ENCODE measurements around the gene SFTA2. TPM values are rescaled to one million over a fixed set of nuclear protein-coding genes. Genes with fewer than 3 reads are reported as not detected.
"Not testable (repeated sequence)": the region's sequence is repeated elsewhere in the genome, so short reads cannot be mapped to it uniquely, and the experiment has no call there.

The SFTA2 gene
- total RNA-seq, 1 experiment from 2014 or later, result not detected

- no peaks in the 10 kb centered on the region for H3K27me3 ChIP-seq (ENCODE audit: low read length)
- ATAC-seq (no peak), DNase-seq (no peak)
- H3K9me2 ChIP-seq (replicated peaks; ENCODE audit: low read length), result no peaks in the 10 kb centered on the region
- ChIA-PET POLR2A (ENCODE audit: unreplicated experiment) (interaction anchor here (0.6 kb wide), 1 partner anchor 141 kb away, joined by 4 read pairs; no protein-coding TSS in a partner anchor), CTCF (interaction anchor here (0.9 kb wide), 1 partner anchor 148 kb away, joined by 5 read pairs; no protein-coding TSS in a partner anchor)
- no peaks in the 10 kb centered on the region for H4K20me1 ChIP-seq (ENCODE audit: low read length)
- no peak overlapping the region for H2AFZ ChIP-seq (ENCODE audit: low read length)
- no peaks in the 10 kb centered on the region for H3K79me2 ChIP-seq (ENCODE audit: low read length)
- BruUV-seq (replicated peaks), result no TSS peak
- H3K36me3 ChIP-seq (ENCODE audit: low read depth, low read length), result peaks cover 20% of the 10 kb centered on the region
- no peaks in the 10 kb centered on the region for H3F3A ChIP-seq (ENCODE audit: low read length, unreplicated experiment)
- no peak overlapping the region for H3K27ac ChIP-seq (ENCODE audit: low read length)
- no peaks in the 10 kb centered on the region for H3K9me3 ChIP-seq (ENCODE audit: low read length)
- intact Hi-C loops (cut with micrococcal nuclease), result loop anchor here (10.0 kb wide), 1 partner anchor 54 kb away; the partner anchor contains the start of gene MUC21
- H3K4me3 ChIP-seq (ENCODE audit: low read length), result no peak overlapping the region
- peaks cover 15% of the 10 kb centered on the region for H3K4me1 ChIP-seq (ENCODE audit: insufficient read depth, low read length)
- H3K9ac ChIP-seq (ENCODE audit: low read length), result no peak overlapping the region
- no peak overlapping the region for H3K4me2 ChIP-seq (ENCODE audit: low read length)
- TF ChIP-seq EZH2phosphoT487 (IDR thresholded peaks at IDR 0.05; ENCODE audit: borderline replicate concordance, low read length) (no peak), CTCF (conservative IDR thresholded peaks at IDR 0.05; ENCODE audit: low read depth, low read length) (no peak), EZH2 (IDR thresholded peaks at IDR 0.05; ENCODE audit: low read length, unreplicated experiment) (no peak)
These were observed 698 bp downstream of the SFTA2 start for GRCh38 chr6:30931272-30931671.

- Histone ChIP-seq H3F3A (ENCODE audit: low read length, unreplicated experiment) (no peaks in the 10 kb centered on the region), H3K79me2 (ENCODE audit: low read length) (no peaks in the 10 kb centered on the region), H3K27me3 (ENCODE audit: low read length) (no peaks in the 10 kb centered on the region), H3K36me3 (ENCODE audit: low read depth, low read length) (peaks cover 27% of the 10 kb centered on the region), H3K4me1 (ENCODE audit: insufficient read depth, low read length) (peaks cover 17% of the 10 kb centered on the region), H2AFZ (ENCODE audit: low read length) (no peak overlapping the region), H3K9me3 (ENCODE audit: low read length) (no peaks in the 10 kb centered on the region), H3K4me3 (ENCODE audit: low read length) (no peak overlapping the region), H3K27ac (ENCODE audit: low read length) (no peak overlapping the region), H3K9ac (ENCODE audit: low read length) (no peak overlapping the region), H3K4me2 (ENCODE audit: low read length) (no peak overlapping the region), H3K9me2 (replicated peaks; ENCODE audit: low read length) (no peaks in the 10 kb centered on the region), H4K20me1 (ENCODE audit: low read length) (no peaks in the 10 kb centered on the region)
- intact Hi-C loops (cut with micrococcal nuclease), result loop anchor here (10.0 kb wide), 1 partner anchor 54 kb away; the partner anchor contains the start of gene MUC21
- no peak for DNase-seq
- BruUV-seq (replicated peaks), result no TSS peak
- ATAC-seq, result no peak
- POLR2A ChIA-PET (ENCODE audit: unreplicated experiment), result no interaction called here
- CTCF ChIA-PET, result interaction anchor here (0.9 to 1.3 kb wide), 2 partner anchors 140 to 149 kb away, joined by 4 to 5 read pairs; no protein-coding TSS in a partner anchor
- TF ChIP-seq EZH2 (IDR thresholded peaks at IDR 0.05; ENCODE audit: low read length, unreplicated experiment) (no peak), CTCF (conservative IDR thresholded peaks at IDR 0.05; ENCODE audit: low read depth, low read length) (no peak), EZH2phosphoT487 (IDR thresholded peaks at IDR 0.05; ENCODE audit: borderline replicate concordance, low read length) (no peak)
These were observed 1.5 kb downstream of the SFTA2 start for GRCh38 chr6:30930506-30930905.

- ATAC-seq, result no peak
- H3K9me3 ChIP-seq (ENCODE audit: low read length), result no peaks in the 10 kb centered on the region
- intact Hi-C loops (cut with micrococcal nuclease), result no loop called here
- no peaks in the 10 kb centered on the region for H3F3A ChIP-seq (ENCODE audit: low read length, unreplicated experiment)
- no peak overlapping the region for H3K27ac ChIP-seq (ENCODE audit: low read length)
- H2AFZ ChIP-seq (ENCODE audit: low read length), result no peak overlapping the region
- peaks cover 19% of the 10 kb centered on the region for H3K4me1 ChIP-seq (ENCODE audit: insufficient read depth, low read length)
- no peaks in the 10 kb centered on the region for H4K20me1 ChIP-seq (ENCODE audit: low read length)
- POLR2A ChIA-PET (ENCODE audit: unreplicated experiment), result no interaction called here
- CTCF ChIA-PET, result no interaction called here
- no peak for DNase-seq
- peaks cover 3% of the 10 kb centered on the region; the same call in 1 of the 2 replicates for H3K79me2 ChIP-seq (ENCODE audit: low read length)
- H3K4me3 ChIP-seq (ENCODE audit: low read length), result no peak overlapping the region
- BruUV-seq (replicated peaks), result no TSS peak
- H3K4me2 ChIP-seq (ENCODE audit: low read length), result no peak overlapping the region
- no peaks in the 10 kb centered on the region for H3K9me2 ChIP-seq (replicated peaks; ENCODE audit: low read length)
- no peaks in the 10 kb centered on the region for H3K27me3 ChIP-seq (ENCODE audit: low read length)
- H3K9ac ChIP-seq (ENCODE audit: low read length), result no peak overlapping the region
- no peak for TF ChIP-seq EZH2 (IDR thresholded peaks at IDR 0.05; ENCODE audit: low read length, unreplicated experiment)
- no peak for TF ChIP-seq CTCF (conservative IDR thresholded peaks at IDR 0.05; ENCODE audit: low read depth, low read length)
- TF ChIP-seq EZH2phosphoT487 (IDR thresholded peaks at IDR 0.05; ENCODE audit: borderline replicate concordance, low read length), result no peak
- peaks cover 30% of the 10 kb centered on the region for H3K36me3 ChIP-seq (ENCODE audit: low read depth, low read length)
These were observed 3.3 kb downstream of the SFTA2 start for GRCh38 chr6:30928677-30929076.

GRCh38 chr6:30927080-30927479 is 4.9 kb downstream of the SFTA2 start:
- H3F3A ChIP-seq (ENCODE audit: low read length, unreplicated experiment); intact Hi-C loops (cut with micrococcal nuclease); H3K9ac ChIP-seq (ENCODE audit: low read length); H3K9me2 ChIP-seq (replicated peaks; ENCODE audit: low read length); H3K79me2 ChIP-seq (ENCODE audit: low read length); H3K4me3 ChIP-seq (ENCODE audit: low read length); H3K27ac ChIP-seq (ENCODE audit: low read length); H4K20me1 ChIP-seq (ENCODE audit: low read length); H2AFZ ChIP-seq (ENCODE audit: low read length); ATAC-seq; H3K27me3 ChIP-seq (ENCODE audit: low read length); H3K9me3 ChIP-seq (ENCODE audit: low read length); BruUV-seq (replicated peaks); DNase-seq; H3K4me2 ChIP-seq (ENCODE audit: low read length): not testable (repeated sequence)
- POLR2A ChIA-PET (ENCODE audit: unreplicated experiment), result interaction anchor here (0.7 kb wide), 1 partner anchor 77 kb away, joined by 4 read pairs; no protein-coding TSS in a partner anchor
- peaks cover 32% of the 10 kb centered on the region for H3K4me1 ChIP-seq (ENCODE audit: insufficient read depth, low read length)
- peaks cover 34% of the 10 kb centered on the region for H3K36me3 ChIP-seq (ENCODE audit: low read depth, low read length)
- CTCF ChIA-PET, result interaction anchor here (1.9 kb wide), 1 partner anchor 144 kb away, joined by 7 read pairs; no protein-coding TSS in a partner anchor

All from PC-3 (cell line).